Renal cortical epithelial cell (primary cell): Measurements from ENCODE around the gene CAPN1. TPM values are rescaled to one million over a fixed set of nuclear protein-coding genes. Genes with fewer than 3 reads are reported as not detected.
"Not testable (repeated sequence)": the region's sequence is repeated elsewhere in the genome, so short reads cannot be mapped to it uniquely, and the experiment has no call there.

ENCODE experiments used
- DNase-seq: peaks from one replicate; pipeline ENCODE4 v3.0.0-alpha.2; 2011; ENCODE audit warnings: low read depth
- total RNA-seq: library from RNA; depleted of rRNA; stranded (reverse); fragments of >200 nt; gene quantifications from 2 replicates; pipeline ENCODE4 v1.2.3, GENCODE V29; 2014

The CAPN1 gene
- total RNA-seq, 1 donor from 2014 or later: 223 TPM

DNA sequence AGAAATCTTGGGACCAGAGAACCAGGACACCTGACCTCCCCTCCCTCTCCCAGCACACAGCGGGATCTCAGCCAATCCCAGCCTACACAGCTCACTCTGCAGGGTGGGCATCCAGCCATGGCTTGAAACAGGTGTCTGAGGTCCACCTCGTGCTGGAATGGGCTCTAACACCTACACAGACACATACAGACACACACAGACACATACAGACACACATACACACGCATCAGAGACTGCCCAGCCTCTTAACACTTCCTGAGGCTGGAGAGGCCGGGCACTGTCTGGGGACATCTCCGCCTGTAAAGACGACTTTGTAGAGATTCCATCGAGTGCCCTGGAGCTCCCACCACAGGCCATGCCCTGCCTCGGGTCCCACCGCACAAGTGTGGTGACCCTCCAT is 36.7 kb downstream of the CAPN1 start:
- no peak for DNase-seq

DNA sequence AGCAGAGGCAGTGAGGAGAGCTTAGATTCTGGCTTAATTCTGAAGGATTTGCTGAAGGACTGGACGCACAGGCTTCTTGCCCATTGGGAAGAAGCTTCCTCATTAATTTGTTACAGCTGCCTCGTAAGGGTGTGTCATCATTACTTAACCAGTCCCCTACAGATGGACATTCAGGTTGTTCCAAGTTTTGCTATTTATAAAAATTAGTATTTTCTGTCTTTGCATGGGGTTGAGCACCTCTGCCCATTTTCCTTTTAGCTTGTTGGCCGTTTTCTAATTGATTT is 38.1 kb downstream of the CAPN1 start:
- DNase-seq: no peak

DNA sequence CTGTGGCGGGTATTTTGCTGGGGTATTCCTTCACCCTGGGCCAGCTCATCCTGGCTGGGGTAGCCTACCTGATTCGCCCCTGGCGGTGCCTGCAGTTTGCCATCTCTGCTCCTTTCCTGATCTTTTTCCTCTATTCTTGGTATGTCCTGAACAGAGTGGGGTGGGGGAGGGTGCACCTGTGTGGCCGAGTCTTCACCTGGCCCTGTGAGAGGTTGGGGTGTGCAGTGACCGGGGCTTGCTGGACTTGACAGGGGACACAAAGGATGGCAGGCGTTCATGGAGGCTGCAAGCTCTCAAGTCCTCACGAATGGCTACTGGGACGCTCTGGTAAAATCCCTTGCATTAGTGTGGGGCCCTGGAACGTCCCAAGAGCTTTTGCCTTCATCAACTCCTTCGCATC is 39.3 kb downstream of the CAPN1 start:
- no peak for DNase-seq

DNA sequence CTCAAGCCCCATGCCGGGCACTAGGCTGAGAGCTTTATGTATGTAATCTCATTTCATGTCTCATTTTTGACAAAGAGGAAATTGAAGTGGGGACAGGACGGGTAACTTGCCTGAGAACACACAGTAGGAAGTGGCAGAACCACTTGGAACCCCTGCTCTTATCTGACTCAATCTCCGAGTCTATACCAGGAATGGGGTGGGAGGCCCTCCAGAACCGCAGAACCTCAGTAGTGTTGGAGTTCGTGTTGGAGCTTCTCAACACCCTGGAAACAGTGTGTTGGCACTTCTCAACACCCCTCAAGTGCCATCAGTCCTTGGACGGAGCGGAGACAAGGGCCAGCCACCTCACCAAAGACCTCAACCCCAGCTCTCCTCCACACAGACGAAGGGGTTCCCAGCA is 41.3 kb downstream of the CAPN1 start:
- DNase-seq: no peak

DNA sequence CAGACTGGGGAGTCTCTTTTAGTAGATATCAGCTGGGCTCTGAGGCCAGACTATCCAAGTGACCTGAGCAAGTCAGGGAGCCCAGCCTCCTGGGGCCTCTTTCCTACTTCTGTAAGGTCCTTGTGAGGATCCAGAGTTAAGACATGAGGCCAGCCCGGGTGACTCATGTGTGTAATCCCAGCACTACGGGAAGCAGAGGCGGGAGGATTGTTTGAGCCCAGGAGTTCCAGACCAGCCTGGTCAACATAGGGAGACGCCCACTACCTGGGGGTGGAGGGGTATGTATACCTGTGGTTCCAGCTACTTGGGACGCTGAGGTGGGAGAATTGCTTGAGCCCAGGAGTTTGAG is 43.2 kb downstream of the CAPN1 start:
- DNase-seq: peak; percentile 71

DNA sequence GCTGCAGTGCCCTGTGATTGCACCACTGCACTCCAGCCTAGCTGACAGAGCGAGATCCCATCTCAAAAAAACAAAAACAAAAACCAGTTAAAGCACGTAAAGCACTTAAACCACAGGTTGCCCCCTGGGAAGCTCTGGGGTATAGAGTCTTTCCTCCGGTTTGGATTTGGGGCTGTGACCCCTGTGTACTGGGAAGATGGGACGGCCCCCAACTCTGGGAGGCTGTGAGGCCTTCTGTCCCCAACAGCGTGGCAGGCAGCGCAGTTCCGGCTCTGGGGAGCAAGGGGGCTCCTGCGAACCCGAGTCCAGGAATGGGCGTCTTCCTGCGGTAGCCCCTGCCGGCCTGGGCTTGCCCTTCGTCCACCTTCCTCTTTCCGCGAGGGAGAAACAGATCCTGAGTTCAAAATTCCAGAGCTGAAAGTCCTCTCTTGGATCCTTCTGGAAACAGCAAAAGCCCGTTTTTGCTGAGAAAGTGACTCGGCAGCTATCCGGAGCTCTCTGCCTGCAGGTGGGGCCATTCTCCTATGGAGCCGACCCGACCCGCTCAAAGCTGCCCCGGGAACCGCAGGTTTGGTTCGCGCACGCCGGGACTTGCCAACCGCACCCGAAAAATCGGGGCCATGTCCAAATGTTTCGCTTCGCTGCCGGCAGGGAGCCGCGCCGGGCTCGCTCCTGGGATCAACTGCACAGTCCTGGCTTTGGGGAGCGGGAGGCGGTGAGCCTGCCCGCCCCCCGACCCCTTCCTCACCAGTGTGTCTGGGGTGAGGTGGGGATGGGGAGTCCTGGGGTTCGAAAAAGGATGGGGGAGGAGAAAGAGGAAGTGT is 43.8 kb downstream of the CAPN1 start:
- DNase-seq: peak; percentile 40

DNA sequence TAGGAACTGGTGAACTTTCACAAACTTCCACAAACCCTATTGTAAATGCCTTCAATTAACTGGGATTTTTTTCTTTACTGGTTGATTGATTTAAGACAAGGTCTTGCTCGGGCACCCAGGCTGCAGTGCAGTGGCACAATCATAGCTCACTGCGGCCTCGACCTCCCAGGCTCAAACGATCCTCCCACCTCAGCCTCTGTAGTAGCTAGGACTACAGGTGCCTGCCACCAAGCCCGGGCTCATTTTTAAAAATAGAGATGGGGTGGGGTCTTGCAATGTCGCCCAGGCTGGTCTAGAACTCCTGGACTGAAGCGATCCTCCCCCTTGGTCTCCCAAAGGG is 44.3 kb downstream of the CAPN1 start:
- DNase-seq: no peak

DNA sequence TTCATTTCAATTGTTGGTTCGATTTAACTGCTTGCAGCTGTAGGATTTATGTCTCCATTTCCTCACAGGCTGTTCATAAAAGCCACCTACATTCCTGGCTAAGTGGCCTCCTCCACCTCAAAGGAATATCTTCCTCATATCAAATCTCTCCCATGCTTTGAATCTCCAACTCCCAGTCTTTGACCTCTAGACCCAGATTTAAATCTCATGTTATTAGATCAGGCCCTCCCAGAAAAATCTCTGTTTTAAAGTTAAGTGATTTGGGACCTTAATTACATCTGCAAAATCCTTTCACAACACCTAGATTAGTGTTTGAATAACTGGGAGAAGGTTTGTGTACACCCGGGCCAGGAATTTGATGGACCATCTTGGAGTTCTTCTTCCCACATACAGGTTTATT is 46.2 kb downstream of the CAPN1 start:
- DNase-seq: no peak

DNA sequence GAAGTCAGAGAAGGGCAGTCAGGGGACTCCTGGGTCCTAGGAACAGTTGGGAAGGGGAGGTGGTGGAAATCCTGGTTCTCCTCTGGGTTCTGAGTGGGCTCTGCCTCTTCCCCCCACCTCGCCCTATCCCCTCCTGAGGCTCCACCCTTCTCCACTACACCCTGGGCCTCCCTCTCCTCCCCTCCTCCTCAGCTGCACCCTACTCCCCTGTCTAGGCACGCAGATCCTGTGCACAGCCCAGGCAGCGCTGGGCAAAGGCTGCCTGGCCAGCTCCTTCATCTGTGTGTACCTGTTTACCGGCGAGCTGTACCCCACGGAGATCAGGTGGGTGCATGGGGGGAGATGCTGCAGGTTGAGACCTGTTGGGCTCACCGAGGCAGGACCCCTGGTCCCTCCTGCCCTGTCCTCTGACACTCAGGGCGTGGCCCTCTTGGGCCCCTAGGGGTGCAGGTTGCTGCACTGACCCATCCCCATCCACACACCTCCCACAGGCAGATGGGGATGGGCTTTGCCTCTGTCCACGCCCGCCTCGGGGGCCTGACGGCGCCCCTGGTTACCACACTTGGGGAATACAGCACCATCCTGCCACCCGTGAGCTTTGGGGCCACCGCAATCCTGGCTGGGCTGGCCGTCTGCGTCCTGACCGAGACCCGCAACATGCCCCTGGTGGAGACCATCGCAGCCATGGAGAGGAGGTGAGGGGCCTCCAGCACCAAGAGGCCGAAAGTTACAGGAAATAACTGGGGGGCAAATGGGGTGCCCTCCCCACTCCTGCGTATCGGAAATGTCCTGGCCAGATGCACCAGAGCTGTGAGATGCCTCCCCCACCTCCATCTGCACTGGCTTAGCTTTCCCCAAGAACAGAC is 54.7 kb downstream of the CAPN1 start:
- DNase-seq: no peak

DNA sequence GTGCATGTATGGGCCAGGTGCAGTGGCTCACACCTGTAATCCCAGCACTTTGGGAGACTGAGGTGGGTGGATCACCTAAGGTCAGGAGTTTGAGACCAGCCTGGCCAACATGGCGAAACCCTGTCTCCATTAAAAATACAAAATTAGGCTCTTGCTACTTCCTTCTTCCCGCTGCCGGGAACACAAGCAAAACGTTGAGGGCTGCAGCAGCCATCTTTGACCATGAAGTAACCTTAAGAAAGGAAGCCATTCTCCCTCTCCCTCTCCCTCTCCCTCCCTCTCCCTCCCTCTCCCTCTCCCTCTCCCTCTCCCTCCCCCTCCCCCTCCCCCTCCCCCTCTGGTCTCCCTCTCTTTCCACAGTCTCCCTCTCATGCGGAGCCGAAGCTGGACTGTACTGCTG is 56.6 kb downstream of the CAPN1 start:
- not testable (repeated sequence) for DNase-seq

DNA sequence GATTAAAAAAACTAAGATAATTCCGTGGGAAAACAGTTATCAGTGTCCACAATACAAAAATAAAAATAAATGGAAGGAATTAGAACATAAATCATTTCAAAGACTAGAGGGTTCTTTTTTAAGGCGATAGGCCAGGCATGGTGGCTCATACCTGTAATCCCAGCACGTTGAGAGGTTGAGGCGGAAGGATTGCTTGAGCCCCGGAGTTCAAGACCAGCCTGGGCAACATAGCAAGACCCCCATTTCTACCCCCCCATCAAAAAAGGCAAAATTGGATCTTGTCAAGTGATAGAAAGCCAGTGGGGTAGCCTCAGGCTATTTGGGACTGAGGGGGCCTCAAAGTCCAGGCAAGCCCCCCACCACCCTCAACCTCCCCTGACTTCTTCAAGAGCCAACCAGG is 59.4 kb downstream of the CAPN1 start:
- no peak for DNase-seq

DNA sequence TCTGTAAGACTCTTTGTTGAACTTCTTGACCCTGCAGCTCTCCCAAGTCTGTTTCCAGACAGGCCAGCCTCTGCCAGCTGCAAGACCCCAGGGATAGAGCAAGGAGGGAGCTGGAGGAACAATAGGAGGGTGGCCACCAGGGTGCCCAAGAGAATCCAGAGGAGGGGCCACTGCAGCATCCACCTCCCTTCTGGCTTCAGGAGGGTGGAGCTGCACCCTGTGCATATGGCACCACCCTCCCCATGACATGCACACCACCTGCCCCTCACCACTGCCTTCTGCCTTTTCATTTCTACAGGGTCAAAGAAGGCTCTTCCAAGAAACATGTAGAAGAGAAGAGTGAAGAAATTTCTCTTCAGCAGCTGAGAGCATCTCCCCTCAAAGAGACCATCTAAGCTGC is 60.0 kb downstream of the CAPN1 start:
- no peak for DNase-seq

DNA sequence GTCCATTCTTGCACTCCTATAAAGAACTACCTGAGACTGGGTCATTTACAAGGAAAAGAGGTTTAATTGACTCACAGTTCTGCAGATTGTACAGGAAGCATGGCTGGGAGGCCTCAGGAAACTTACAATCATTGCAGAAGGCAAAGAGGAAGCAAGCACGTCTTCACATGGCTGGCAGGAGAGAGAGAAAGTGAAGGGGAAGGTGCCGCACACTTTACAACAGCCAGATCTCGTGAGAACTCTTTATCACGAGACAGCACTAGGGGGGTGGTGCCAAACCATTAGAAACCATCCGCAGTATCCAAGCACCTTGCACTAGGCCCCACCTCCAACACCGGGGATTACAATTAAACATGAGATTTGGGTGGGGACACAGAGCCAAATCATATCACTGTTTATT is 60.7 kb downstream of the CAPN1 start:
- DNase-seq: no peak

DNA sequence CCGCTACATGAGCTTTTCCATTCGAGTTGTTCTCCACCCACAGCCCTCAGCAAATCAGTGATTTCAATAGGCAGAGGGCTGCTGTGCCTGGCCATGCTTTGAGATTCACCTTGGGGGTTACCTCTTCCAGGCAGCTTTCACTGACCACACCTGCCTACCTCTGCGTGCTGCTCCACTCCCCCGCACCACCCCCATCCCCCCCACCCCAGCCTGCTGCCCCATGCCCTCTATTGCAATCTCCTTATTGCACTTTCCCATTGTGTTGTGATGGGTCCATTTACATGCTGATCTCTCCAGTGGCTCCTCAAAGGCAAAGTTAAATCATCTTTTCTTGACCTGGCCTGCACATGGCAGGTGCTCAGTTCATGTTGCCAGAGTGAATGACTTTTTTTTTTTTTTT is 62.1 kb downstream of the CAPN1 start:
- DNase-seq: no peak

DNA sequence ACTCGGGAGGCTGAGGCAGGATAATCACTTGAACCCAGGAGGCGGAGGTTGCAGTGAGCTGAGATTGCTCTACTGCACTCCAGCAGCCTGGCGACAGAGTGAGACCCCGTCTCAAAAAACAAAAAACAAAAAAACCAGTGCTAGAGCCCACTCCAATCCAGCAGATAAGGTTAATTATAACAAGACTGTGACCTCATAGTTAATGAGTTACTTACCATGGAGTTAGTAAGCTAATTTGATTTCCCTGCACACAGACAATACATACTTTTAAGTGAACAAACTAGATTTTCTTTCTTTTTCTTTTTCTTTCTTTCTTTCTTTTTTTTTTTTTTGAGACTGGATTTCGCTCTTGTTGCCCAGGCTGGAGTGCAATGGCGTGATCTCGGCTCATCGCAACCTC is 63.3 kb downstream of the CAPN1 start:
- peak; percentile 80 for DNase-seq

DNA sequence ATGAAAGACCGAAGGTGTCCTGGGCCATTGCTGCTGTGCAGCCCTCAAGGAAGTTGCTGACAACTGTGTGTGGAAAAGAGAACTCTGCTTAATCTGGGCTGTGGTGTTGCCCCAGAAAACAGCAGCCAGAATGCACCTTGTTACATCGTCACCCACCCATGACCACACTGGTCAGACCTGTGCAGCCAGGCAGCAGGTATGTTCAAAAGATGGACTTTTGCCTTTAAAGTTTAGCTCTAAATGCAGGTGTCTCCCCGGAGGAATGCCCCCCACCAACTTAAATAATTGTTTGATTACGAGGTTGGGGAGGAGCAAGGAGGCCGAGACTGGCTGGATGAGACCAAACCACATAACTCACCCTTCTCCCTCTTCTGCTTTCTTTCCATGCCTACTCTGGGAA is 64.8 kb downstream of the CAPN1 start:
- DNase-seq: no peak

DNA sequence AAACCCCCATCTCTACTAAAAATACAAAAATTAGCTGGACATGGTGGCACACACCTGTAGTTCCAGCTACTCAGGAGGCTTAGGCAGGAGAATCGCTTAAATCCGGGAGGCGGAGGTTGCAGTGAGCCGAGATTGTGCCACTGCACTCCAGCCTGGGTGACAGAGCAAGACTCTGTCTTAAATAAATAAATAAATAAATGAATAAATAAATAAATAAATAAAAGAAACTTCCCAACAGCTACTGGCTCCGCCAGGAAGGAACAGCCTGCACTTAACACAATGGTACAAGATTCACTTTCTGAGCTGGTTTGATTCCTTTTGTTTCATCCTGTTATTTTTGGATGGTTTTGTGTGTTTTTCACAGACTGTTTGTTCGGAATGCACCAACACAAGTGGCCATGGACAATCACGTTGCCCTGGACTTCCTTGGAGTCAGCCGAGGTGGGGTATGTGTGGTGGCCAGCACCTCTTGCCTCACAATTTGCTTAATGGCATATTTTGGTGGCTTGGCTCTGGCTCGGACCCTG is 66.5 kb downstream of the CAPN1 start:
- not testable (repeated sequence) for DNase-seq

DNA sequence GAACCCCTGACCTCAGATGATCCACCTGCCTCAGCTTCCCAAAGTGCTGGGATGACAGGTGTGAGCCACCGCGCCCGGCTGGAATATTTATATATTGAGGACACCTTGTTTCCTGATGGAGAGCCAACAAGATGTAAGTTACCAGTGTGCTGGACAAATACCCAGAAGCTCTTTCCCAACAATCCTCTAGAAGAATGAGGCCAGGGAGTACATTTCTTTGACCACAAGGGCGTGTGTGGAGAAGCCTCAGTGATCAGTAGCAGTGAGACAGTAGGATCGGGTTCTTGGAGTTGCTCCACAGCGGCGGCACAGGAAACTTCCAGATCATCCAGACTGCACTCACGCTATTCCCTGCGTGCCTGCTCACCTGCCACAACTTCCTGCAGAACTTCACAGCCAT is 69.7 kb downstream of the CAPN1 start:
- DNase-seq: peak; percentile 32

DNA sequence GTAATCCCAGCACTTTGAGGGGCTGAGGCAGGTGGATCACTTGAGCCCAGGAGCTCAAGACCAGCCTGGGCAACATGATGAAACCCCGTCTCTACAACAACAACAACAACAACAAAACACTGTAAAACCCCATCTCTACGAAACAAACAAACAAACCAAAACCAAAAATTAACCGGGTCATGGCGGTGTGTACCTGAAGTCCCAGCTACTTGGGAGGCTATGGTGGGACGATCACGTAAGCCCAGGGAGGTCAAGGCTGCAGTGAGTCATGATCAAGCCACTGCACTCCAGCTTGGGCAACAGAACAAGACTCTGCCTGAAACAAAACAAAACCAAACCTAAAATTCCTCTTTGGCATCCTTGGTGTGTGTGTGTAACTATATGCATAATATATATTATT is 73.0 kb downstream of the CAPN1 start:
- DNase-seq: no peak

DNA sequence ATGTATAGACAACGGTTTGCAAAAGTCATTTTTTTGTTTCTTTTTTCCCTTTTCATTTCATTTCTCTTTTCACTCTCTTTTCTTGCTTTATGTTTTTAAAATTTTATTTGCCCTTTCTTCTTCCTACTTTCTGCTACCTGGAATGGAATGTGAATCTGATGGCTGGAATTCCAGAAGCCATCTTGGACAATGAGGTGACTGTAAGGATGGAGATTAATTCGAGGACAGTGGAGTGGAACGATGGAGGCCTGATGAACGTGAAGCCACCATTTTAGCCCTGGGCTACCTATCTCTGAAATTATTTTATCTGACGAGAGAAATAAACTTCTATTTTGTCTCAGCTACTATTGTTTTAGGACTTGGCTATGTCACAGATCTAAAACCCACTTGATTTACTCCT is 77.3 kb downstream of the CAPN1 start:
- no peak for DNase-seq

DNA sequence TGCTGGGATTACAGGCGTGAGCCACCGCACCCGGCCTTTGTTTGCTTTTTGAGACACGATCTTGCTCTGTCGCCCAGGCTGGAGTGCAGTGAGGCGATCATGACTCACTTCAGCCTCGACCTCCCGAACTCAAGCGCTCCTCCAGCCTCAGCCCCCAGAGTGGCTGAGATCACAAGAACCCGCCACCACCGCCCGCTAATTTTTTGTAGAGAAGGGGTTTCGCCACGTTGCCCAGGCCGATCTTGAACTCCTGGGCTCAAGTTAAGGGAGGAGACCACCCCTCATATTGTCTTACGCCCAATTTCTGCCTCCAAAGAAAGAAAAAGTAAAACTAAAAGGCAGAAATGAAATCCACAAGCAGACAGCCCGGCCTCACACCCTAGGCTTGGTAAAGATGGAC is 78.6 kb downstream of the CAPN1 start:
- DNase-seq: no peak

DNA sequence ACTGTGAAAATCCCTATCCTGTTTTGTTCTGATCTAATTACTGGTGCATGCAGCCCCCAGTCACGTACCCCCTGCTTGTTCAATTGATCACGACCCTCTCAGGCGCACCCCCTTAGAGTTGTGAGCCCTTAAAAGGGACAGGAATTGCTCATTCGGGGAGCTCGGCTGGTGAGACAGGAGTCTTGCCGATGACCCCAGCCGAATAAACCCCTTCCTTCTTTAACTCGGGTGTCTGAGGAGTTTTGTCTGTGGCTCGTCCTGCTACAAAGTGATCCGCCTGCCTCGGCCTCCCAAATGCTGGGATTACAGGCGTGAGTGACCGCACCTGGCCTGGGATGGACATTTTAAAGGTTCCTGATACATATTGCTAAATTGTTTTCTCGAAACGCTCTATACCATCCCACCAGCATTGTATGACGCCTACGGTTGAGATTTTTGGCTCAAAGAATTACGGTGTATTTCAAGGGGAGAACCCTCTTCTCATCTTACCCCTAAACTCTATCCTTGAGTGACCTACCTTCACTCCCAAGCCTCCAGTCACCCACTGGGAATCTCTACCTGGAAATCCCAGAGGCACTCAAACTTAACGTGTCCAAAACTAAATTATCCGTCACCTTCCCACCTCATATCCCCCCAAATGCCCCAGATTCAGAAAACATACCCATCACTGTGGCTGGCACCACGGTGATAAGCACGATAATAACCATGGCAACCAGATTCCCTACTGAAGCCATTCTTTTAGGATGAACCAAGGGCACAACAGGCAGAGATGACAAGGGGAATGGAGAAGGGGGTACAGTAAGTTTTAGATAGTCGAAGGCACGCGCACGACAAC is 79.2 kb downstream of the CAPN1 start:
- DNase-seq: no peak
